NCI-H82 treated with DMSO at 0.1 percent for 48 hours (cell line): ENCODE data around the gene KRTAP5-1.
"Not testable (repeated sequence)": the region's sequence is repeated elsewhere in the genome, so short reads cannot be mapped to it uniquely, and the experiment has no call there.

Source experiments
- DNase-seq: peaks from one replicate; lab custom pipeline; 2025; ENCODE audit not compliant: unreplicated experiment; lab: John Stamatoyannopoulos, UW

Gene KRTAP5-1

DNA sequence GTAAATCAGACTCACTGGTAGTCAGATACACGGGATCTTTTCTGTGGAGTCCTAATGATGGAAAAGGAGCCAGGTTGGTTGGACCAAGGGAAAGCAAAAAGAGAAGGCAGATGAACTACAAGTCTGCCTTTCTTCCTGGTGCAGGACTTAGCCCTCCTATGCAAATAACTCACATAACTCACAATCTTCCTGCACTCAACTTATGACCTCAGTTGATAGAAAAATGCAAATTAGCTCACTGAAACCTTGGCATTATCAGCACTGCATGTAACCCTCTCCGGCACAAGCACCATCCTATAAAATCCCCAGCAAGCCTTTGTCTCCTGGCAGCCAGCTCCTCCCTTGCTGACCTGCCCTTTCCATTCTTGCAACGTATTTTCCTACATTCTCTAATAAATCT is 16.6 kb upstream of the KRTAP5-1 start:
- DNase-seq, result not testable (repeated sequence)

DNA sequence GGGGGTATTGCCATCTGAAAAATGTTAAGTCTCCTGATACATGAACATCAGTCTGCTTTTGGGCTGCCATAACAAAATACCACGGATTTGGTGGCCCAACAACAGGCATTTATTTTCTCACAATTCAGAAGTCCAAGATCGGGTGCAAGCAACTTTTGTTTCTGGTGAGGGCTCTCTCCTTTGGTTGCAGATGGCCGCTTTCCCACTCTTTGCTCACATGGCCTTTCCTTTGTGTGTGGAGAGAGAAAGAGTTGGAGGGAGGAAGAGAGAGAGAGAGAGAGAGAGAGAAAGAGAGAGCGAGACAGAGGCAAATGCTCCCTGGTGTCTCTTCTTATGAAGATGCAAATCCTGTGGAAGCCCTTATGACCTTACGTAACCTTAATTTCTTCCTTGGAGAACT is 15.5 kb upstream of the KRTAP5-1 start:
- no peak for DNase-seq

- no peak for DNase-seq
Observed at GRCh38 chr11:1598816-1599215, 13.7 kb upstream of the KRTAP5-1 start.

DNA sequence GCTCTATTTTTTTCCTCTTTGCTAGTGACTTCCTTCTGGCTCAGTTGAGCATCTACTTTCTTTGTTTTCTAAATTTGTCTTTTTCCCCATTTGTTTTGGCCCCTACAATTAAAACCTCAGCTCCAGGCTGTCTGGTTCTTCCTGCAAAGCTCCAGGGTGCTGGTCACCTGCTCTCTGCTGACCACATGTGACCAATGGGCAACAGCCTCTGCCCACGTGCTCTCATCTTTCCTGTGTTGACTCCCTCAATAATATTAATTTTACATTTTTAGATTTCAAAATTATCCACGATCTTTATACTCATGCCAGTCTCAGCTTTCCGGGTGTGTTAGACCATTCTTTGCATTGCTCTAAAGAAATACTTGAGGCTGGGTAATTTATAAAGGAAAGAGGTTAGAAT is 13.3 kb upstream of the KRTAP5-1 start:
- DNase-seq, result not testable (repeated sequence)

DNA sequence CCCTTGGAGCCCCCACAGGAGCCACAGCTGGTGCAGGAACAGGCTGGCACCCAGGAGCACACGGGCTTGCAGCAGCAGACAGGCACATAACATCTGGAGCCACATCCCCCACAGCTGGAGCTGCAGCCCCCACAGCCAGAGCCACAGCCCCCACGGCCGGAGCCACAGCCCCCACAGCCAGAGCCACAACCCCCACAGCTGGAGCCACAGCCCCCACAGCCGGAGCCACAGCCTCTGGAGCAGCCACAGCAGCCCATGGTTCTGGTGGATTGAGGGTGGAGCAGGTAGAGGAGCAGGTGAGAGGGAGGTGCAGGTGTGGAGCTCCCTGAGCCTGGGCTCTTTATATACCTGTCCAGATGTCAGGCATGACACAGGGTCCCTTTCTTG is 12.9 kb upstream of the KRTAP5-1 start, which contains the start of gene KRTAP5-2:
KRTAP5-2 (minus strand) TSS at position 301 of the 387 bp plus-strand sequence; CDS start at position 257, 44 bp downstream.
- no peak for DNase-seq

GRCh38 chr11:1597331-1597993 is 12.4 kb upstream of the KRTAP5-1 start:
- no peak for DNase-seq

- not testable (repeated sequence) for DNase-seq
Observed at GRCh38 chr11:1596576-1597121, 11.6 kb upstream of the KRTAP5-1 start.

- DNase-seq, result not testable (repeated sequence)
Observed at GRCh38 chr11:1595994-1596575, 11.0 kb upstream of the KRTAP5-1 start.

DNA sequence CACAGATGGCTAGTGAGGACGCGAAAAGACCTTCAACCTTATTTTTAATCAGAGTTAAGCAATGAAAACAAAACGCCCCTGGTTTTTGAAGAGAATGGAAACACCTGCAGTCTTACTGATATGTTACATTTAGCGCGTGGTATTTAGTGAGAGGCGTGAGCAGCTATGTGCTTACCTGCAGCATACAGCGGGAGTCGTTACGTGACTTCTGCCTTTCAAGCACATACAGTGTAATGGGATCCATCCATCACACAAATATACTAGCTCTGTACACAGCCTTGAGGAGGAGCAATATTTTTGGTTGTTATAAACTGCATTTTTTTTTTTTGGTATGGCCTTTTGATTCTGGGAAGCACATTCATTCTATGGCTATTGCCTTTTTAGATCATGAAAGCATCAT is 7.5 kb upstream of the KRTAP5-1 start:
- no peak for DNase-seq

DNA sequence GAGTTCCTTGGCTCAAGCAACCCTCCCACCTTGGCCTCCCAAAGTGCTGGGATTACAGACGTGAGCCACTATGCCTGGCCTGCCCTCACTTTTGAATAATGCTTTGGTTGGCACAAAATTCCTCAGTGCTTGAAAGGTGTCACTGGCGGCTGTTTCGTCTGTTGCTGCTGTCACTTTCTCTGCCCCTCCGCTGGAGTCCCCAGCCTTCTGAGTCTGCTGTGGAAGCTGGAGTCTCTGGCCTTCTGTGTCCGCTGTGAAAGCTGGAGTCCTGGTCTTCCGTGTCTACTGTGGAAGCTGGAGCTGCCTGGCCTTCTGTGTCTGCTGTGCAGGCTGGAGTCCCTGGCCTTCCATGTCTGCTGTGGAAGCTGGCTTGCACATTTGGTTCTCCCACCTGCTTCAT is 4.9 kb upstream of the KRTAP5-1 start:
- DNase-seq, result no peak

- DNase-seq, result not testable (repeated sequence)
Observed at GRCh38 chr11:1589191-1589963, 4.3 kb upstream of the KRTAP5-1 start.

- DNase-seq, result no peak
Observed at GRCh38 chr11:1586699-1587098, 1.6 kb upstream of the KRTAP5-1 start.

- not testable (repeated sequence) for DNase-seq
Observed at GRCh38 chr11:1582909-1583308, 2.2 kb downstream of the KRTAP5-1 start.

GRCh38 chr11:1581976-1582375 is 3.1 kb downstream of the KRTAP5-1 start:
- no peak for DNase-seq

GRCh38 chr11:1576825-1577224 is 8.3 kb downstream of the KRTAP5-1 start:
- DNase-seq, result no peak

DNA sequence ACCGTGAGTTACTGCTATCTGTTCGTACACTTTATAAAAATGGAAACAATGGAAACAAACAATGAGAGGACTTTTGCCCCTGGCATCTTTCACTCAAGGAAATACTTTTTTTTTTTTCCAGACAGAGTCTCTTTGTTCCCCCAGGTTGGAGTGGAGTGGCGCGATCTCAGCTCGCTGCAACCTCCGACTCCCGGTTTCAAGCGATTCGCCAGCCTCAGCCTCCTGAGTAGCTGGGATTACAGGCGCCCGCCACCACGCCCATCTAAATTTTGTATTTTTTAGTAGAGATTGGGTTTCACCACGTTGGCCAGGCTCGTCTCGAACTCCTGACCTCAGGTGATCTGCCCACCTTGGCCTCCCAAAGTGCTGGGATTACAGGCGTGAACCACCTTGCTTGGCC is 9.3 kb downstream of the KRTAP5-1 start:
- not testable (repeated sequence) for DNase-seq

DNA sequence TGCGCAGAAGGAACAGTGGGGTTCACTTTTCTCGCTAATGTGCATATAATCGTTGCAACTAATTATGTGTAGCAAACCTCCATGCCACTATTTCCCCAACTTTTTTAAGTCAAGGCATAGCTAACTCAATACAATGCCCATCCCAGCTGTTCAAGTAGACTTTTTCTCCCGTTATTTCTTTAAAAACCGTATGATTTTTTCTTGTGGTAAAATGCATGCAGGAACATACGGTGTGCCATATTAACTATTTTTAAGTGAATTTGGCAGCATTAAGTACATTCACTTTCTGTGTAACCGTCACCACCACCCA is 10.2 kb downstream of the KRTAP5-1 start:
- DNase-seq, result no peak

DNA sequence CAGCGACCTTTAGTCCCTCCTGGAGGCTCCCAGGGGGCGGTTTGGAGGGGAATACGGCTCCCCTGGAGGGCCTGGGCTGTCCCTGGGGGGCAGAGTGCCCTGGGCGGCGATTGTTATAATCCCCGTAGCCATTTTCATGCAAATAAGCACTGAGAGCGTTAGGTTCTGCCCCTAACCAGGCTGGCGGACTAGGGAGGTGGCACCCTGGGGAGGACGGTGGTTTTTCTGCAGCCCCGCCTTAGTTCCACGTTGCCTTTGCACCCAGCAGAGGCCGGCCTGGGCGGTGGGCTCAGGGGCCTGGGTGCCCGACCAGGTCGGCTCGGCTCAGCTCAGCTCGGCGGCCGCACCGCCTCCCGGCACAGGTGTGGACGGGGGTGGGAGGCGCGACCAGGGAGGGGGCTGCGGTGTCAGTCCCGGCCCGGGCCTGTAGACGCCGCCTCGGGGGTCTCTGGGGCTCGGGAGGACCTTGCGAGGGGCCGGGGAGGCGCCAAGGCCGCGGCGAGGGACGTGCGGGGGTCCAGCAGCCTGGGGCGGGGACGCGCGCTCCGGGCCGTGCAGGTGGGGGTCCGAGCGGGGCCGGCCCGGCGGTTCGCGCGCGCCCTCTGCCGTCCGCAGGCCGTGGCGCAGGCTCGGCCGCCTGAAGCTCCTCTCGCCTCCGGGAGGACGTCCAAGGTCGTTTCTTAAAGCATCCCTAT is 10.7 kb downstream of the KRTAP5-1 start:
- DNase-seq, result no peak

DNA sequence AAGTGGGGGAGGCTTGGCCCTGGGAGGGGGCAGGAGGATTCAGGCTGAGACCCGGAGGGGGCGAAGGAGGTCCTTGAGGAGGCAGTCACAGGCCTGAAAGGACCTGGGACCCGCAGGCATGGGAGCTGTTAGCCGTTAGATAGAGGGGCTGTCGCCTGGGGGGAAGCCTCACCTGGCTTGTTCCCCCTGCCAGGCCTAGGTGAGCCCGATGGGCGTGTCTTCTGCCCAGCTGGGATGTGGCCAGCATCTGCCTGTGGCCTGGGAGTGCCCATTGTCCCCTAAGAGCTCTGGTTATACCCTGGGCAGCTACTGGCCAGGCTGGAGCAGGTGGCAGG is 11.2 kb downstream of the KRTAP5-1 start:
- DNase-seq, result no peak

DNA sequence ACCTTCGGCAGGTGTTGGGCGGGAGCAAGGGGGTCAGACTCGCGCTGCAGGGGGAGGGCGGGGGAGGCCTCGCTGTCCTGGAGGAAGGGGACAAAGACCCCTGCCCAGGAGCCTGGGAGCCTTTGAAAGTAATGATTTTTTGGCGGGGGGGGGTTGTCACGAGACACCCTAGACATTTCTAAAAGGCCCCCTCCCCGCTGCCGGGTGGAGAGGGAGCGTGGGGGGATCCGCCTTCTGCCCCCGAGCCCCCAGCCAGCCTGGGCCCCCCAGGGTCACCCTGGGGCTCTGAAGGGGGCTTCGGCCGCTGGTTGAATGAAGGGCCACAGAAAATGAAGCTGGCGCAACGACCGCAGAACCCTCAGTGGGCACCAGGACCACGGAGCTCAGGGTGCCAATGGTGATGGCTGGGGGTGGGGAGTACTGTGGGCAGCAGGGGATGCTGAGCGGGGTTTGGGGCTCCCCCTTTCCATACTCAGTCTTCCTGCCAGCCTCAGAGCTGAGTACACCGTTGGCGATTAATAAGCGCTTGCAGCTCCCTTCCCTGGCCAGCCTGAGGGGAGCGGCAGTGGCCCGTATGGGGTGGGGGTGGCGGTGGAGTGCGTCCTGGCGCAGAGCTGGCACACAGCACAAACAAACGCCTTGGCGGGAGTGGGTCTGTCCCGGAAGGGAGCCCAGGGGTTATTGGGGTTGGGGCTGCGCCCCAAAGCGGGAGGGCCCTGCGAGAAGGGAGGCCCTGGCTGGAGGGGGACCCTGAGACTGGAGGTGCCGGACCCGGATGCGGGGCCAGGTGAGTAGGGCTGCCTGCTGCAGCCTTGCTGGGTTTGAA is 11.8 kb downstream of the KRTAP5-1 start:
- no peak for DNase-seq
